ENCODE data around the gene CH25H.

DNA sequence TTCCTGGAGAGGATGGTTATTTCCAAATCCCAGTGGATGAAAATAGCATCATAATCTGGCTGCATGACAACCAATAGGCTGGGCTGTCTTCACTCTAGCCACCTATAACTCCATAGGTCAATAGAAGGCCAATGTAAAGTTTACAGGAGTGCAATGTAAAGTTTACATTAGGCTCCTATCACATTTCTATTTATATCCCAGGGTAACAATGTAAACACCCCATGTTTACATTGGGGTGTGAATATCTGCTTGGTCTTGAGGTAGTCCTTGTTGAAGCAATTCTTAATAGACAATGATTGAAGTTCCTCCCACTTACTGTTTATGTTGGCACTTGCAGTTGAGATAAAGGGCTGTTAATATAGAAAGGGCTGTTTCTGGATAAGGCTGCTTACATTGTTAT lies 21.5 kb downstream of the CH25H start:
- TF ChIP-seq, protein P1, sequence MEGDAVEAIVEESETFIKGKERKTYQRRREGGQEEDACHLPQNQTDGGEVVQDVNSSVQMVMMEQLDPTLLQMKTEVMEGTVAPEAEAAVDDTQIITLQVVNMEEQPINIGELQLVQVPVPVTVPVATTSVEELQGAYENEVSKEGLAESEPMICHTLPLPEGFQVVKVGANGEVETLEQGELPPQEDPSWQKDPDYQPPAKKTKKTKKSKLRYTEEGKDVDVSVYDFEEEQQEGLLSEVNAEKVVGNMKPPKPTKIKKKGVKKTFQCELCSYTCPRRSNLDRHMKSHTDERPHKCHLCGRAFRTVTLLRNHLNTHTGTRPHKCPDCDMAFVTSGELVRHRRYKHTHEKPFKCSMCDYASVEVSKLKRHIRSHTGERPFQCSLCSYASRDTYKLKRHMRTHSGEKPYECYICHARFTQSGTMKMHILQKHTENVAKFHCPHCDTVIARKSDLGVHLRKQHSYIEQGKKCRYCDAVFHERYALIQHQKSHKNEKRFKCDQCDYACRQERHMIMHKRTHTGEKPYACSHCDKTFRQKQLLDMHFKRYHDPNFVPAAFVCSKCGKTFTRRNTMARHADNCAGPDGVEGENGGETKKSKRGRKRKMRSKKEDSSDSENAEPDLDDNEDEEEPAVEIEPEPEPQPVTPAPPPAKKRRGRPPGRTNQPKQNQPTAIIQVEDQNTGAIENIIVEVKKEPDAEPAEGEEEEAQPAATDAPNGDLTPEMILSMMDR (IDR thresholded peaks at IDR 0.05) = no peak
- TF ChIP-seq POLR2A (IDR thresholded peaks at IDR 0.05) = no peak
- no peak for TF ChIP-seq EP300 (IDR thresholded peaks at IDR 0.05; ENCODE audit: low read depth)
